Left renal cortex interstitium (tissue), 4 donors: Measurements from ENCODE around the gene MYLK2. TPM values are rescaled to one million over a fixed set of nuclear protein-coding genes. Genes with fewer than 3 reads are reported as not detected.

Source experiments
- DNase-seq, 4 donors: peaks; one replicate each; pipeline ENCODE4 v3.0.0-alpha.2; 2013; ENCODE audit warnings: low read depth in 4 of 4, low spot score in 2 of 4, missing footprints in 1 of 4
- polyA plus RNA-seq, 4 donors: library from polyadenylated mRNA; unstranded; fragments of 120-200 nt; gene quantifications; one replicate each; pipeline ENCODE4 v1.2.1, GENCODE V29; 2013; ENCODE audit not compliant: insufficient read length in 4 of 4

MYLK2 gene
- polyA plus RNA-seq, 4 donors: 0.56 to 0.94 (median 0.82) TPM

GRCh38 chr20:31849306-31849930, 30.3 kb downstream of the MYLK2 start:
- DNase-seq: no peak

GRCh38 chr20:31851240-31851955, 32.2 kb downstream of the MYLK2 start:
- DNase-seq: no peak

GRCh38 chr20:31853481-31853880, 34.3 kb downstream of the MYLK2 start:
- no peak for DNase-seq

GRCh38 chr20:31856516-31856915, 37.4 kb downstream of the MYLK2 start:
- DNase-seq: no peak

- DNase-seq: no peak
Observed at GRCh38 chr20:31857861-31858759, 39.0 kb downstream of the MYLK2 start.

GRCh38 chr20:31858760-31859083, 39.6 kb downstream of the MYLK2 start:
- no peak for DNase-seq

GRCh38 chr20:31859266-31859997, 40.3 kb downstream of the MYLK2 start:
- no peak for DNase-seq

GRCh38 chr20:31859998-31860380, 40.8 kb downstream of the MYLK2 start:
- no peak for DNase-seq

GRCh38 chr20:31860390-31861134, 41.4 kb downstream of the MYLK2 start:
- no peak for DNase-seq

- no peak for DNase-seq
Observed at GRCh38 chr20:31861135-31861384, 41.9 kb downstream of the MYLK2 start.

GRCh38 chr20:31861385-31862156, 42.4 kb downstream of the MYLK2 start:
- DNase-seq: peak in 1 of 4 donors; percentile 59

- DNase-seq: no peak
Observed at GRCh38 chr20:31862157-31862470, 43.0 kb downstream of the MYLK2 start.

GRCh38 chr20:31862506-31862905, 43.4 kb downstream of the MYLK2 start:
- no peak for DNase-seq

- DNase-seq: no peak
Observed at GRCh38 chr20:31863296-31864085, 44.3 kb downstream of the MYLK2 start.

- DNase-seq: no peak
Observed at GRCh38 chr20:31864521-31865400, 45.6 kb downstream of the MYLK2 start.

- no peak for DNase-seq
Observed at GRCh38 chr20:31866221-31866620, 47.1 kb downstream of the MYLK2 start.

GRCh38 chr20:31868853-31869672, 49.9 kb downstream of the MYLK2 start:
- no peak for DNase-seq

GRCh38 chr20:31869673-31869941, 50.5 kb downstream of the MYLK2 start:
- no peak for DNase-seq
